HFF-Myc (cell line): ENCODE data around the gene BARX2.

Source experiments
- DNase-seq: peaks from one replicate; pipeline ENCODE4 v3.0.0-alpha.2; 2011; ENCODE audit warnings: low read depth; ENCODE audit errors: extremely low read depth
- H3K4me3 ChIP-seq: replicated peaks from 2 replicates; pipeline ENCODE4 v1.5.1; 2011; ENCODE audit warnings: low read depth, mild to moderate bottlenecking, control low read depth, low read length
- TF ChIP-seq, protein P1 (sequence below): IDR thresholded peaks from 2 replicates; pipeline ENCODE4 v1.5.1; 2012; ENCODE audit warnings: mild to moderate bottlenecking, low read depth, low read length, control low read depth; ENCODE audit errors: missing control alignments

The BARX2 gene

DNA sequence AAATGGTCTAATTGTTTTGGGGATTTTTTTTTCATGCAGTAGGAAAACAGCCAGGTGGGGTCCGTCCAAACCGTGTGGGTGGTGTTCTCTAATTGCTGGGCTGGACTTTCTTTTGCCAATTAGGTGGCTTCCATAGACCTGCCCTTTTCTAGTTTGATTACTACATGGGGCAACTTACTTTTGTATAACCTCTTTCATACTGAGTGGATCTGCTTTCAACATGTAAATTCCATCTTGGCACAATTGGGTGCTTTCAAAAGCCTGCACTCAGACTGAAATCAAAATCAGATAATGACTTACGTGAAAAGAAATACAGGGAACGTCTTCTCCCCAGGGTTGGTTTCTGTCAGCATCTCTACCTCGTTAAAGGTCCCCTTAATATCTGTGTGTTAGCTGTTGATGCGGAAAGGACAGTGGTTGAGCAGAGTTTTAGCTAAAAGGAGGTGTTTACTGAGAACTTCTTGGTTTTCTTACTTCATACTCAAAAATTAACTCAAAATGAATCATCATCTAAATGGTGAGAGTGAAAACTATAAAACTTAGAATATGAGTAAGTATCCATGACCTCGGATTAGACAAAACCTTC lies 72.1 kb downstream of the BARX2 start:
- DNase-seq, result no peak
- H3K4me3 ChIP-seq, result no peak overlapping the region
- TF ChIP-seq, protein P1, sequence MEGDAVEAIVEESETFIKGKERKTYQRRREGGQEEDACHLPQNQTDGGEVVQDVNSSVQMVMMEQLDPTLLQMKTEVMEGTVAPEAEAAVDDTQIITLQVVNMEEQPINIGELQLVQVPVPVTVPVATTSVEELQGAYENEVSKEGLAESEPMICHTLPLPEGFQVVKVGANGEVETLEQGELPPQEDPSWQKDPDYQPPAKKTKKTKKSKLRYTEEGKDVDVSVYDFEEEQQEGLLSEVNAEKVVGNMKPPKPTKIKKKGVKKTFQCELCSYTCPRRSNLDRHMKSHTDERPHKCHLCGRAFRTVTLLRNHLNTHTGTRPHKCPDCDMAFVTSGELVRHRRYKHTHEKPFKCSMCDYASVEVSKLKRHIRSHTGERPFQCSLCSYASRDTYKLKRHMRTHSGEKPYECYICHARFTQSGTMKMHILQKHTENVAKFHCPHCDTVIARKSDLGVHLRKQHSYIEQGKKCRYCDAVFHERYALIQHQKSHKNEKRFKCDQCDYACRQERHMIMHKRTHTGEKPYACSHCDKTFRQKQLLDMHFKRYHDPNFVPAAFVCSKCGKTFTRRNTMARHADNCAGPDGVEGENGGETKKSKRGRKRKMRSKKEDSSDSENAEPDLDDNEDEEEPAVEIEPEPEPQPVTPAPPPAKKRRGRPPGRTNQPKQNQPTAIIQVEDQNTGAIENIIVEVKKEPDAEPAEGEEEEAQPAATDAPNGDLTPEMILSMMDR, result no peak

DNA sequence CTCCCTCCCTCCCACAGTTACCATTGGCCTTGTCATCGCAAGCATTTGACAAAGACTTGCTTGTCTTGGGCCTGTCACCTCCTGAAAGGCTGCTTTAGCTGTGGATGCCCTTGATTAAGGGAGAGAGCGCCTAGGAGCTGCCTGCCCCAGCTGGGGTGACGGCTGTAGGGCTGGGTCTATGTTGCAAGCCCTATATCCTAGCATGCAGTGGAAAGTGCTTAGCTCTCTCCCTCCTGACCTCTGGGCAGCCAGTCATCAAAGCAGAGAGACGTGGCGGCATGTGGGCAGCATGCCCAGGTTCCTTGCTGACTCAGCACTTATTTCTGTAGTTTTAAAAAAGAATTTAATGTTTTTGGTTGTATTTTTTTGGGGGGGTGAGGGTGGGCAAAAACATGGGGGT lies 75.9 kb downstream of the BARX2 start:
- TF ChIP-seq, protein P1, result no peak
- no peak for DNase-seq
- H3K4me3 ChIP-seq, result no peak overlapping the region

DNA sequence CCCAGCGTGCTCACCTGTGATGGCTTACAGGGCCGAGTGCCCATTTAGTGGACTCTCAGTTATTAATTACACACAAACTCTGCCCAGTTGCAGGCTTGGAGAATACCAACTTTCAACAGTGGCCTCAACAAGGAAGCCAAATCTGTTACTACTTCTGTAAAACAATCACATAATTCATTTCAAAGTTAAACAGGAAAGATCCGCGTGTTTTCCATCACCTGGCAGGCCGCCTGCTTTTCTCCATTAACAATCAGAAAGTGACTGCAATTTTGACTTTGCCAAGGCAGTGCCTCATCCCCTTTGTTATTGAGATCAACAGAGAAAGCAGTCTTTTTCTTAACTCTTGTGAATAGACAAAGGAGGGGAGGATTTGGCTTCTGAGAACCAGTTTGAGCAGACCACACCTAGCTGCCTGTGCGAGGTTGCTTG lies 77.7 kb downstream of the BARX2 start:
- TF ChIP-seq, protein P1, result no peak
- DNase-seq, result no peak
- no peak overlapping the region for H3K4me3 ChIP-seq

DNA sequence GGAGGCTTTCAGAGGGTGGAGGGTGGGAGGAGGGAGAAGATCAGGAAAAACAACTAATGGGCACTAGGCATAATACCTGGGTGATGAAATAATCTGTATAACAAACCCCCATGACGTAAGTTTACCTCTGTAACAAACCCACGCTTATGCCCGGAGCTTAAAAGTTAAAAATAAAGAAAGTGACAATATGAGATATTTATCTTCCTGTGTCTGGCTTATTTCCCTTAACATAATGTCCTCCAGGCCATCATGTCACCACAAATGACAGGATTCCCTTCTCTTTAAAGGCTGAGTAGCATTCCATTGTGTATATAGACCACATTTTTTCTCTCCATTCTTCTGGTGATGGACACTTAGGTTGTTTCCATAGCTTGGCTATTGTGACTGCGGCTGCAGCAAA lies 79.5 kb downstream of the BARX2 start:
- DNase-seq, result no peak
- TF ChIP-seq, protein P1, result no peak
- H3K4me3 ChIP-seq, result no peak overlapping the region

DNA sequence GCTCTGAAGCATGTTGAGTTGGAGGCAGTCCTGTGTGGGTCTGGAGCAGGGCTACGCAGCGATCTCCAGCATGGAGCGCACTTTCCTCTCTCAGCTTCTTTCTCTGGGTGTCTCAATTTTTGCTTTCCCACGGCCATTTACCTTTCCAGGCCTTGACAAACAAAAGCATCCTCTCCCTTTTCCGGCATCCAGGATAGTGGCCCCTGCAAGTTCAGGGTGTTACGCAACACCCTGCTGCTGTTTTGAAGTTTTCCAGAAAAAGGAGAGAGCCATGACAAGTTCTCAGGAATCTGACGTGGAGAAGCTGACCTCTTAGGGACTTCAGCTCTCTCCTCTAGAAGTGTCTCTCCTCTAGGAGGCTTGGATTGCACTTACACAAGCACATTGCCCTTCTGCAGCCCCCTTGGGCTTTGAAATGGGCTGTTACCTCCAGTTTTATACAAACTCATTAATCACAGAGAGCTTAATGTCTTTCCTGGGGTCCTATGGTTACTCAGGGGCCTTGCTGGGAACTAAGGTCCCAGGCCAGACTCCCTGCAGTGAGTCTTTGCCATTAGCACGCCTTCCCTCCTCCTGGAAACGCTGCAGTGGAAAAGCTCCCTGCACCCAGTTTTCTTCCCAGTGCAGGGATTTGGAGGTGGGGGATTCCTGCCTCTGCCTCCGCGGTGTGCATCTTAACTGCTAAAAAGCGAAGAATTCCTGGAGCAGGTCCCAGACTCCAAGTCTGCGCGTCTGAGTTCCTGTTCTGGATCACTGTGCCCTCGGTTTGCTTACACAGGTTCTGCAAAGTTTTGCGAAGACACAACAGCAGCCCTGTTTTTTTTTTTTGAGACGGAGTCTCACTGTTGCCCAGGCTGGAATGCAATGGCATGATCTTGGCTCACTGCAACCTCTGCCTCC lies 80.4 kb downstream of the BARX2 start:
- TF ChIP-seq, protein P1, result no peak
- H3K4me3 ChIP-seq, result no peak overlapping the region
- DNase-seq, result no peak

DNA sequence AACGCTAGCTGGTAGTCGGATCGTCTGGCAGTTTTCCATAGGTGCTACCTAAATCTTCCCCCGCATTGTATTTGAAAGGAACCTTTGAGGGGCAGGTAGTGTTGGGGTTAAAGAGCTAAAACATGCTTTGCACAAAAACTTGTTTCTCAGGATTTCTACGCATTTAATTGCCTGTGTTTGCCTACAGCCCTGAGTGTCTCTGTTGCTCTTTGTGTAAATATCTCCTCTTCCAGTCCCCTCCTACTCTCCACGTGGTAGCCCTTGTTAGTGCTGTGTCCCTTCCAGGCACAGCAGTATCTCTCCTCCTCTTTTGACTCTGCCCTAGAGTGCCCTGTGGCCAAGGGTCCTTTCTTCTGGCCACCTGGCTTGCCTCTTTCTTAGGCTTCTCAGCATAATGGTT lies 81.7 kb downstream of the BARX2 start:
- TF ChIP-seq, protein P1, result no peak
- H3K4me3 ChIP-seq, result no peak overlapping the region
- no peak for DNase-seq
